Loucy (cell line): Measurements from ENCODE around the gene LRP3.

ENCODE experiments used
- H2AFZ ChIP-seq: fragments of 200-600 bp; sonication (generic); 2 replicates; pipeline ENCODE4 v1.6.0; 2016; ENCODE audit warnings: antibody characterized with exemption, mild to moderate bottlenecking, low read length, moderate library complexity
- H3F3A ChIP-seq: fragments of 200-600 bp; 2 replicates; pipeline ENCODE4 v1.6.0; 2016; ENCODE audit warnings: antibody characterized with exemption, low read depth, mild to moderate bottlenecking
- H3K27me3 ChIP-seq: fragments of 200-600 bp; sonication (generic); 2 replicates; pipeline ENCODE4 v1.6.1; 2014; ENCODE audit warnings: low read length, mild to moderate bottlenecking; ENCODE audit not compliant: insufficient read depth, poor library complexity, severe bottlenecking
- H3K36me3 ChIP-seq: fragments of 200-600 bp; sonication (generic); 2 replicates; pipeline ENCODE4 v1.6.1; 2016; ENCODE audit warnings: low read length; ENCODE audit not compliant: insufficient read depth
- H3K4me1 ChIP-seq: fragments of 200-600 bp; sonication (generic); 2 replicates; pipeline ENCODE4 v1.5.1; 2014; ENCODE audit warnings: low read length, mild to moderate bottlenecking; ENCODE audit not compliant: insufficient read depth, poor library complexity, severe bottlenecking
- H3K4me2 ChIP-seq: fragments of 200-600 bp; sonication (generic); 2 replicates; pipeline ENCODE4 v1.6.0; 2014; ENCODE audit warnings: antibody characterized with exemption, low read length, low read depth, mild to moderate bottlenecking; ENCODE audit not compliant: poor library complexity, severe bottlenecking
- H3K4me3 ChIP-seq: fragments of 200-600 bp; sonication (generic); 2 replicates; pipeline ENCODE4 v1.5.1; 2014; ENCODE audit warnings: low read length, mild to moderate bottlenecking, mixed read lengths; ENCODE audit not compliant: poor library complexity, severe bottlenecking
- H3K79me2 ChIP-seq: fragments of 200-600 bp; sonication (generic); 2 replicates; pipeline ENCODE4 v1.6.1; 2014; ENCODE audit warnings: low read length; ENCODE audit not compliant: insufficient read depth
- H3K9ac ChIP-seq: fragments of 200-600 bp; sonication (generic); 2 replicates; pipeline ENCODE4 v1.6.0; 2014; ENCODE audit warnings: mild to moderate bottlenecking, low read depth, low read length, moderate library complexity; ENCODE audit not compliant: poor library complexity, severe bottlenecking
- H3K9me2 ChIP-seq: fragments of 200-600 bp; sonication (generic); replicated peaks from 2 replicates; pipeline ENCODE4 v1.6.1; 2016; ENCODE audit warnings: low read depth, low read length, mixed read lengths
- H3K9me3 ChIP-seq: fragments of 200-600 bp; sonication (generic); 2 replicates; pipeline ENCODE4 v1.6.1; 2014; ENCODE audit warnings: mild to moderate bottlenecking, antibody characterized with exemption, low read length, low read depth; ENCODE audit not compliant: insufficient read depth
- H4K20me1 ChIP-seq: fragments of 200-600 bp; sonication (generic); 2 replicates; pipeline ENCODE4 v1.6.0; 2014; ENCODE audit warnings: antibody characterized with exemption, low read length, mild to moderate bottlenecking; ENCODE audit not compliant: insufficient read depth, poor library complexity, severe bottlenecking
- CTCF ChIP-seq: fragments of 200-600 bp; sonication (generic); conservative IDR thresholded peaks from 2 replicates; pipeline ENCODE4 v1.5.1; 2014; ENCODE audit warnings: mild to moderate bottlenecking, antibody characterized with exemption, low read length
- EZH2phosphoT487 ChIP-seq: fragments of 200-600 bp; IDR thresholded peaks from 2 replicates; pipeline ENCODE4 v1.6.1; 2018; ENCODE audit warnings: antibody characterized with exemption, mild to moderate bottlenecking, moderate library complexity, borderline replicate concordance

The LRP3 gene

GRCh38 chr19:33247441-33247819 is 53.3 kb downstream of the LRP3 start:
- H3K4me2 ChIP-seq, result no peak overlapping the region
- TF ChIP-seq EZH2phosphoT487, result no peak
- TF ChIP-seq CTCF, result no peak
- H3K4me3 ChIP-seq, result no peak overlapping the region
- no peaks in the 10 kb centered on the region for H4K20me1 ChIP-seq
- no peak overlapping the region for H3K9ac ChIP-seq
- no peaks in the 10 kb centered on the region for H3K9me2 ChIP-seq
- peaks cover 8% of the 10 kb centered on the region; the same call in 1 of the 2 replicates for H3K9me3 ChIP-seq
- no peak overlapping the region for H2AFZ ChIP-seq
- no peaks in the 10 kb centered on the region for H3K27me3 ChIP-seq
- H3K36me3 ChIP-seq, result no peaks in the 10 kb centered on the region
- peaks cover 9% of the 10 kb centered on the region for H3K4me1 ChIP-seq
- no peaks in the 10 kb centered on the region for H3K79me2 ChIP-seq
- no peaks in the 10 kb centered on the region for H3F3A ChIP-seq

GRCh38 chr19:33248104-33248503 is 54.0 kb downstream of the LRP3 start:
- Histone ChIP-seq H3K4me1 (peaks cover 9% of the 10 kb centered on the region), H3K4me2 (no peak overlapping the region), H3K4me3 (no peak overlapping the region), H4K20me1 (no peaks in the 10 kb centered on the region), H3K9ac (no peak overlapping the region), H3K36me3 (no peaks in the 10 kb centered on the region), H3K27me3 (no peaks in the 10 kb centered on the region), H2AFZ (no peak overlapping the region), H3K9me2 (no peaks in the 10 kb centered on the region), H3K9me3 (peaks cover 8% of the 10 kb centered on the region; the same call in 1 of the 2 replicates), H3K79me2 (no peaks in the 10 kb centered on the region), H3F3A (no peaks in the 10 kb centered on the region)
- TF ChIP-seq CTCF (no peak), EZH2phosphoT487 (no peak)

GRCh38 chr19:33248553-33248953 is 54.4 kb downstream of the LRP3 start:
- Histone ChIP-seq H3F3A (no peaks in the 10 kb centered on the region), H2AFZ (no peak overlapping the region), H3K9ac (no peak overlapping the region), H3K79me2 (no peaks in the 10 kb centered on the region), H3K4me1 (peaks cover 9% of the 10 kb centered on the region), H4K20me1 (no peaks in the 10 kb centered on the region), H3K9me3 (peaks cover 8% of the 10 kb centered on the region; the same call in 1 of the 2 replicates), H3K4me3 (no peak overlapping the region), H3K27me3 (no peaks in the 10 kb centered on the region), H3K4me2 (no peak overlapping the region), H3K36me3 (no peaks in the 10 kb centered on the region), H3K9me2 (no peaks in the 10 kb centered on the region)
- TF ChIP-seq CTCF, result no peak
- no peak for TF ChIP-seq EZH2phosphoT487
